HFF-Myc (cell line): ENCODE measurements around the gene PRR16.

Source experiments
- DNase-seq: peaks from one replicate; pipeline ENCODE4 v3.0.0-alpha.2; 2011; ENCODE audit warnings: low read depth; ENCODE audit errors: extremely low read depth
- H3K4me3 ChIP-seq: replicated peaks from 2 replicates; pipeline ENCODE4 v1.5.1; 2011; ENCODE audit warnings: low read depth, mild to moderate bottlenecking, control low read depth, low read length
- CTCF ChIP-seq: IDR thresholded peaks from 2 replicates; pipeline ENCODE4 v1.5.1; 2012; ENCODE audit warnings: mild to moderate bottlenecking, low read depth, low read length, control low read depth; ENCODE audit errors: missing control alignments

Gene PRR16

GRCh38 chr5:120538644-120539043 is 74.5 kb downstream of the PRR16 start:
- TF ChIP-seq CTCF: no peak
- H3K4me3 ChIP-seq: no peak overlapping the region
- DNase-seq: peak; percentile 20

- no peak overlapping the region for H3K4me3 ChIP-seq
- DNase-seq: no peak
- no peak for TF ChIP-seq CTCF
These were observed 75.4 kb downstream of the PRR16 start for GRCh38 chr5:120539471-120539870.

GRCh38 chr5:120540097-120540496 is 76.0 kb downstream of the PRR16 start:
- DNase-seq: no peak
- no peak for TF ChIP-seq CTCF
- no peak overlapping the region for H3K4me3 ChIP-seq

GRCh38 chr5:120544043-120544442 is 79.9 kb downstream of the PRR16 start:
- no peak overlapping the region for H3K4me3 ChIP-seq
- no peak for TF ChIP-seq CTCF
- DNase-seq: no peak

- DNase-seq: no peak
- H3K4me3 ChIP-seq: no peak overlapping the region
- no peak for TF ChIP-seq CTCF
These were observed 80.9 kb downstream of the PRR16 start for GRCh38 chr5:120545007-120545406.

GRCh38 chr5:120545951-120546350 is 81.9 kb downstream of the PRR16 start:
- TF ChIP-seq CTCF: no peak
- no peak for DNase-seq
- H3K4me3 ChIP-seq: no peak overlapping the region

- H3K4me3 ChIP-seq: no peak overlapping the region
- DNase-seq: no peak
- TF ChIP-seq CTCF: no peak
These were observed 82.8 kb downstream of the PRR16 start for GRCh38 chr5:120546922-120547321.
